NT2/D1 (cell line): ENCODE measurements around the gene MCOLN1.

Experiments used
- DNase-seq: peaks from one replicate; pipeline ENCODE4 v3.0.0-alpha.2; 2011; ENCODE audit warnings: low read depth, low spot score
- H3K27me3 ChIP-seq: 2 replicates; pipeline ENCODE4 v1.6.0; 2011; ENCODE audit warnings: mild to moderate bottlenecking; ENCODE audit not compliant: insufficient read length, insufficient read depth
- H3K36me3 ChIP-seq: 2 replicates; pipeline ENCODE4 v1.6.1; 2011; ENCODE audit warnings: mild to moderate bottlenecking, low read length, mixed read lengths; ENCODE audit not compliant: insufficient read depth, insufficient read length
- H3K4me1 ChIP-seq: 2 replicates; pipeline ENCODE4 v1.5.1; 2011; ENCODE audit not compliant: insufficient read depth, insufficient read length
- H3K4me3 ChIP-seq: 2 replicates; pipeline ENCODE4 v1.5.1; 2011; ENCODE audit warnings: low read depth; ENCODE audit not compliant: insufficient read length
- H3K9ac ChIP-seq: 2 replicates; pipeline ENCODE4 v1.6.0; 2011; ENCODE audit warnings: low read depth; ENCODE audit not compliant: insufficient read length
- H3K9me3 ChIP-seq: 2 replicates; pipeline ENCODE4 v1.5.1; 2011; ENCODE audit warnings: mild to moderate bottlenecking, low read length; ENCODE audit not compliant: insufficient read depth
- SUZ12 ChIP-seq: IDR thresholded peaks from 2 replicates; pipeline ENCODE4 v1.6.1; 2011; ENCODE audit not compliant: insufficient read length, insufficient read depth; ENCODE audit errors: extremely low read depth
- YY1 ChIP-seq: IDR thresholded peaks from 2 replicates; pipeline ENCODE4 v1.6.1; 2011; ENCODE audit not compliant: insufficient read length, insufficient read depth
- ZNF274 ChIP-seq: IDR thresholded peaks from 2 replicates; pipeline ENCODE4 v1.6.1; 2011; ENCODE audit warnings: mild to moderate bottlenecking, low read depth, low read length

MCOLN1 gene

GRCh38 chr19:7522072-7522922, at the start of gene MCOLN1:
Gene MCOLN1, plus strand, starts transcription at chr19:7522624. Its CDS starts 127 bp downstream, at chr19:7522751.
- peaks cover 7% of the 10 kb centered on the region for H3K4me1 ChIP-seq
- peak; percentile 95 for DNase-seq
- no peak for TF ChIP-seq SUZ12
- no peak for TF ChIP-seq YY1
- no peak for TF ChIP-seq ZNF274

GRCh38 chr19:7475665-7476064, 46.8 kb upstream of the MCOLN1 start:
- no peak overlapping the region for H3K9ac ChIP-seq
- H3K27me3 ChIP-seq = no peaks in the 10 kb centered on the region
- peaks cover 13% of the 10 kb centered on the region for H3K4me1 ChIP-seq
- H3K9me3 ChIP-seq = no peaks in the 10 kb centered on the region
- H3K36me3 ChIP-seq = peaks cover 18% of the 10 kb centered on the region
- TF ChIP-seq SUZ12 (no peak), ZNF274 (no peak), YY1 (no peak)
- no peak for DNase-seq
- H3K4me3 ChIP-seq = no peak overlapping the region

More at GRCh38 chr19:7522072-7522922, at the start of gene MCOLN1:
- Histone ChIP-seq H3K9ac (peak within 1 kb of the TSS; percentile 89), H3K36me3 (peaks cover 49% of the 10 kb centered on the region), H3K27me3 (peaks cover 4% of the 10 kb centered on the region), H3K9me3 (no peaks in the 10 kb centered on the region), H3K4me3 (peak within 1 kb of the TSS; percentile 75)

- Histone ChIP-seq H3K9me3 (0 out of 2 replicates have a peak, but pooled peaks cover 2% of the 10 kb centered on the region), H3K9ac (peak overlapping the region; percentile 8), H3K36me3 (peaks cover 12% of the 10 kb centered on the region), H3K27me3 (no peaks in the 10 kb centered on the region), H3K4me1 (peaks cover 13% of the 10 kb centered on the region), H3K4me3 (no peak overlapping the region)
- DNase-seq = no peak
- TF ChIP-seq SUZ12 (no peak), ZNF274 (no peak), YY1 (no peak)
Observed at GRCh38 chr19:7476241-7476640, 46.2 kb upstream of the MCOLN1 start.

GRCh38 chr19:7476777-7477494, 45.5 kb upstream of the MCOLN1 start:
- DNase-seq = no peak
- TF ChIP-seq ZNF274 (no peak), SUZ12 (no peak)
- Histone ChIP-seq H3K36me3 (peaks cover 6% of the 10 kb centered on the region), H3K27me3 (no peaks in the 10 kb centered on the region), H3K4me1 (peaks cover 13% of the 10 kb centered on the region), H3K4me3 (no peak overlapping the region), H3K9me3 (peaks cover 6% of the 10 kb centered on the region; the same call in 1 of the 2 replicates), H3K9ac (peak overlapping the region; percentile 8)

- Histone ChIP-seq H3K9ac (no peak overlapping the region), H3K4me1 (peaks cover 17% of the 10 kb centered on the region), H3K27me3 (no peaks in the 10 kb centered on the region), H3K9me3 (peaks cover 6% of the 10 kb centered on the region; the same call in 1 of the 2 replicates), H3K36me3 (no peaks in the 10 kb centered on the region), H3K4me3 (no peak overlapping the region)
- TF ChIP-seq ZNF274 (no peak), SUZ12 (no peak), YY1 (no peak)
- no peak for DNase-seq
Observed at GRCh38 chr19:7477758-7478157, 44.7 kb upstream of the MCOLN1 start.

- DNase-seq = no peak
- TF ChIP-seq ZNF274 = no peak
- Histone ChIP-seq H3K27me3 (no peaks in the 10 kb centered on the region), H3K9me3 (peaks cover 6% of the 10 kb centered on the region; the same call in 1 of the 2 replicates), H3K4me3 (no peak overlapping the region), H3K36me3 (no peaks in the 10 kb centered on the region), H3K4me1 (peaks cover 20% of the 10 kb centered on the region), H3K9ac (no peak overlapping the region)
Observed at GRCh38 chr19:7478173-7478842, 44.1 kb upstream of the MCOLN1 start.

- no peak for DNase-seq
- H3K36me3 ChIP-seq = no peaks in the 10 kb centered on the region
- TF ChIP-seq SUZ12 (no peak), ZNF274 (no peak), YY1 (no peak)
- H3K4me1 ChIP-seq = peaks cover 24% of the 10 kb centered on the region
- peaks cover 6% of the 10 kb centered on the region; the same call in 1 of the 2 replicates for H3K9me3 ChIP-seq
- H3K27me3 ChIP-seq = no peaks in the 10 kb centered on the region
- H3K4me3 ChIP-seq = no peak overlapping the region
- no peak overlapping the region for H3K9ac ChIP-seq
Observed at GRCh38 chr19:7478843-7479227, 43.6 kb upstream of the MCOLN1 start.
